SK-N-SH (cell line): ENCODE results near the gene MIPEP. TPM values are rescaled to one million over a fixed set of nuclear protein-coding genes. Genes with fewer than 3 reads are reported as not detected.

Experiments used
- CTCF ChIA-PET: fragments of 300-600, 350-600 bp; formaldehyde crosslinking; extraction: SDS; loops from one replicate; lab custom pipeline; 2021; lab: Yijun Ruan, JAX
- POLR2A ChIA-PET: fragments of 350-600 bp; sonication (Branson Sonifier 250); formaldehyde crosslinking; extraction: SDS; loops from one replicate; lab custom pipeline; 2020; ENCODE audit warnings: antibody characterized with exemption, inconsistent platforms; lab: Yijun Ruan, JAX
- DNase-seq: peaks from one replicate; pipeline ENCODE4 v3.0.0; 2012
- H2AFZ ChIP-seq: fragments of 200-600 bp; sonication (generic); 2 replicates; pipeline ENCODE4 v1.8.1; 2016; ENCODE audit warnings: antibody characterized with exemption, mild to moderate bottlenecking, low read depth
- H3F3A ChIP-seq: fragments of 200-600 bp; sonication (generic); replicated peaks from 2 replicates; pipeline ENCODE3; 2016; ENCODE audit warnings: antibody characterized with exemption, mild to moderate bottlenecking; ENCODE audit not compliant: insufficient read depth
- H3K27ac ChIP-seq, 2 experiments: fragments of 200-500 bp in 1 of 2; fragments of 200-600 bp in 1 of 2; sonication (Bioruptor generic) in 1 of 2; sonication (generic), shearing (Covaris generic) in 1 of 2; 2 replicates each; pipeline versions ENCODE4 v1.5.1 to v1.6.1; 2014 to 2016; ENCODE audit warnings: low read depth in 2 of 2, inconsistent platforms in 1 of 2, low read length in 1 of 2, mild to moderate bottlenecking in 1 of 2, mixed read lengths in 1 of 2
- H3K27me3 ChIP-seq: fragments of 200-600 bp; sonication (generic), shearing (Covaris generic); 2 replicates; pipeline ENCODE4 v1.6.1; 2016; ENCODE audit warnings: mixed run types; ENCODE audit not compliant: insufficient read depth
- H3K36me3 ChIP-seq, 2 experiments: fragments of 200-500 bp in 1 of 2; fragments of 200-600 bp in 1 of 2; sonication (Bioruptor generic) in 1 of 2; sonication (generic) in 1 of 2; replicated peaks in 1 of 2; 2 replicates each; pipeline versions ENCODE3 to v1.5.1; 2014 to 2016; ENCODE audit warnings: low read length in 1 of 2, mild to moderate bottlenecking in 1 of 2; ENCODE audit not compliant: insufficient read depth in 2 of 2, control insufficient read depth in 1 of 2
- H3K4me1 ChIP-seq, 2 experiments: fragments of 200-500 bp in 1 of 2; fragments of 200-600 bp in 1 of 2; sonication (Bioruptor generic) in 1 of 2; sonication (generic), shearing (Covaris generic) in 1 of 2; 2 replicates each; pipeline versions ENCODE4 v1.5.1 to v1.6.1; 2014 to 2016; ENCODE audit warnings: low read depth in 1 of 2, low read length in 1 of 2, mixed run types in 1 of 2; ENCODE audit not compliant: insufficient read depth in 2 of 2, control insufficient read depth in 1 of 2
- H3K4me2 ChIP-seq: fragments of 200-600 bp; sonication (generic), shearing (Covaris generic); 2 replicates; pipeline ENCODE4 v1.6.1; 2017; ENCODE audit warnings: mixed run types
- H3K4me3 ChIP-seq, 2 experiments: fragments of 200-500 bp in 1 of 2; fragments of 200-600 bp in 1 of 2; sonication (Bioruptor generic) in 1 of 2; sonication (generic), shearing (Covaris generic) in 1 of 2; 2 replicates each; pipeline versions ENCODE4 v1.5.1 to v1.8.1; 2014 to 2016; ENCODE audit warnings: low read depth in 2 of 2, inconsistent platforms in 1 of 2, low read length in 1 of 2, mild to moderate bottlenecking in 1 of 2, mixed read lengths in 1 of 2, moderate library complexity in 1 of 2
- H3K79me2 ChIP-seq: fragments of 200-600 bp; sonication (generic); 2 replicates; pipeline ENCODE4 v1.8.1; 2017; ENCODE audit warnings: mild to moderate bottlenecking; ENCODE audit not compliant: insufficient read depth
- H3K9ac ChIP-seq: fragments of 200-600 bp; sonication (generic); 2 replicates; pipeline ENCODE4 v1.6.1; 2017; ENCODE audit warnings: mixed run types
- H3K9me2 ChIP-seq: fragments of 200-600 bp; sonication (generic); 2 replicates; pipeline ENCODE4 v1.6.1; 2017; ENCODE audit warnings: mixed run types
- H3K9me3 ChIP-seq: fragments of 200-600 bp; sonication (generic); 2 replicates; pipeline ENCODE4 v1.6.1; 2017; ENCODE audit warnings: mixed run types, mild to moderate bottlenecking, moderate library complexity
- H4K20me1 ChIP-seq: fragments of 200-600 bp; sonication (generic); 2 replicates; pipeline ENCODE4 v1.6.1; 2017; ENCODE audit warnings: mild to moderate bottlenecking, mixed run types; ENCODE audit not compliant: insufficient read depth
- CHD2 ChIP-seq: fragments of 150-350 bp; IDR thresholded peaks from 2 replicates; pipeline ENCODE4 v1.6.1; 2018; ENCODE audit warnings: low read length; ENCODE audit not compliant: partially characterized antibody
- ELF1 ChIP-seq: IDR thresholded peaks from 2 replicates; pipeline ENCODE4 v1.4.0; 2012
- EP300 ChIP-seq, 2 experiments: IDR thresholded peaks; 2 replicates each; pipeline versions ENCODE4 v1.4.0 to v1.6.1; 2012; ENCODE audit warnings: borderline replicate concordance in 1 of 2, low read depth in 1 of 2, low read length in 1 of 2
- EZH2phosphoT487 ChIP-seq: fragments of 200-600 bp; sonication (generic); IDR thresholded peaks from 2 replicates; pipeline ENCODE4 v1.6.1; 2017; ENCODE audit warnings: low read depth, mixed run types, mild to moderate bottlenecking, antibody characterized with exemption, moderate library complexity, borderline replicate concordance
- FOSL2 ChIP-seq: IDR thresholded peaks from 2 replicates; pipeline ENCODE4 v1.4.0; 2012; ENCODE audit warnings: low read depth, mild to moderate bottlenecking, moderate library complexity, borderline replicate concordance
- FOXJ3 ChIP-seq: sonication (generic); formaldehyde crosslinking; IDR thresholded peaks from 2 replicates; pipeline ENCODE4 v1.5.1; 2020; ENCODE audit warnings: mild to moderate bottlenecking, missing genetic modification reagents
- FOXM1 ChIP-seq: IDR thresholded peaks from 2 replicates; pipeline ENCODE4 v1.4.0; 2012; ENCODE audit warnings: low read depth, mild to moderate bottlenecking
- GABPA ChIP-seq: IDR thresholded peaks from 2 replicates; pipeline ENCODE4 v1.4.0; 2012; ENCODE audit warnings: low read depth, mild to moderate bottlenecking
- JUND ChIP-seq: IDR thresholded peaks from 2 replicates; pipeline ENCODE4 v1.4.0; 2012
- RAD21 ChIP-seq: IDR thresholded peaks from 2 replicates; pipeline ENCODE4 v1.6.1; 2012; ENCODE audit warnings: mild to moderate bottlenecking, low read length
- RCOR1 ChIP-seq: fragments of 150-350 bp; IDR thresholded peaks from 2 replicates; pipeline ENCODE4 v1.6.1; 2017; ENCODE audit warnings: antibody characterized with exemption, low read length
- RFX5 ChIP-seq: IDR thresholded peaks from 2 replicates; pipeline ENCODE4 v1.6.1; 2012; ENCODE audit warnings: mild to moderate bottlenecking, improper control_type of control experiment, low read length
- WGBS: methylation state at CpG from one replicate; pipeline ENCODE4 v1.1.6; 2017; ENCODE audit warnings: low lambda C conversion rate; 5-methylcytosine and 5-hydroxymethylcytosine counted together
- polyA plus RNA-seq, 3 experiments: library from polyadenylated mRNA; depleted of rRNA; stranded (reverse); fragments of >200 nt; gene quantifications; 2 replicates each; pipeline ENCODE4 v1.2.3, GENCODE V29; 2012
- TF ChIP-seq, protein P1 (sequence below): fragments of 150-350 bp; IDR thresholded peaks from 2 replicates; pipeline ENCODE4 v1.6.1; 2016; ENCODE audit warnings: mild to moderate bottlenecking, low read depth, low read length
- TF ChIP-seq, protein P2 (sequence below): IDR thresholded peaks from 2 replicates; pipeline ENCODE4 v1.4.0; 2012; ENCODE audit warnings: low read depth, borderline replicate concordance

Gene MIPEP
- polyA plus RNA-seq, 1 of the 3 experiments (the other 2 are of a cell fraction): 12.7 TPM

- ChIA-PET CTCF (interaction anchor here (1.1 to 1.6 kb wide), 4 partner anchors 8 to 391 kb away, joined by 3 to 5 read pairs (median 4); no protein-coding TSS in a partner anchor), POLR2A (interaction anchor here (0.6 to 1.0 kb wide), 2 partner anchors 10 to 18 kb away, joined by 3 read pairs; no protein-coding TSS in a partner anchor)
- H3K79me2 ChIP-seq: no peaks in the 10 kb centered on the region
- no peak overlapping the region for H3K4me2 ChIP-seq
- H3F3A ChIP-seq: peaks cover under 1% of the 10 kb centered on the region
- H3K9me2 ChIP-seq: no peaks in the 10 kb centered on the region
- TF ChIP-seq, protein P1, sequence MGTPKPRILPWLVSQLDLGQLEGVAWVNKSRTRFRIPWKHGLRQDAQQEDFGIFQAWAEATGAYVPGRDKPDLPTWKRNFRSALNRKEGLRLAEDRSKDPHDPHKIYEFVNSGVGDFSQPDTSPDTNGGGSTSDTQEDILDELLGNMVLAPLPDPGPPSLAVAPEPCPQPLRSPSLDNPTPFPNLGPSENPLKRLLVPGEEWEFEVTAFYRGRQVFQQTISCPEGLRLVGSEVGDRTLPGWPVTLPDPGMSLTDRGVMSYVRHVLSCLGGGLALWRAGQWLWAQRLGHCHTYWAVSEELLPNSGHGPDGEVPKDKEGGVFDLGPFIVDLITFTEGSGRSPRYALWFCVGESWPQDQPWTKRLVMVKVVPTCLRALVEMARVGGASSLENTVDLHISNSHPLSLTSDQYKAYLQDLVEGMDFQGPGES: no peak
- no peak overlapping the region for H2AFZ ChIP-seq
- peaks cover 0 to 5% of the 10 kb centered on the region in 2 experiments; a peak in 1 of 4 replicates for H3K4me1 ChIP-seq
- no peaks in the 10 kb centered on the region for H3K27me3 ChIP-seq
- H3K27ac ChIP-seq: no peak overlapping the region
- H4K20me1 ChIP-seq: no peaks in the 10 kb centered on the region
- no peak for DNase-seq
- peaks cover 2 to 19% of the 10 kb centered on the region in 2 experiments for H3K36me3 ChIP-seq
- H3K9me3 ChIP-seq: no peaks in the 10 kb centered on the region
- WGBS: 77% methylated on average over 5 of the region's 5 CpGs
- H3K9ac ChIP-seq: no peak overlapping the region
- H3K4me3 ChIP-seq: no peak overlapping the region
Measured at GRCh38 chr13:23858546-23858945, 30.7 kb downstream of the MIPEP start.

- Histone ChIP-seq H4K20me1 (no peaks in the 10 kb centered on the region), H3K9me2 (no peaks in the 10 kb centered on the region), H3K9ac (no peak overlapping the region)
- no peak for TF ChIP-seq RAD21
- TF ChIP-seq FOSL2: no peak
- TF ChIP-seq ELF1: no peak
- no peak for TF ChIP-seq GABPA
- TF ChIP-seq FOXJ3 (CRISPR knock-in tag): no peak
- TF ChIP-seq RFX5: no peak
- no peak for TF ChIP-seq CHD2
- TF ChIP-seq EP300 (IDR thresholded peaks at IDR 0.05; ENCODE audit: borderline replicate concordance in 1 of 2, low read depth in 1 of 2, low read length in 1 of 2): no peak
- no peak for TF ChIP-seq FOXM1
- TF ChIP-seq EZH2phosphoT487: no peak
- no peak for TF ChIP-seq JUND
- TF ChIP-seq RCOR1: no peak
- TF ChIP-seq, protein P2, sequence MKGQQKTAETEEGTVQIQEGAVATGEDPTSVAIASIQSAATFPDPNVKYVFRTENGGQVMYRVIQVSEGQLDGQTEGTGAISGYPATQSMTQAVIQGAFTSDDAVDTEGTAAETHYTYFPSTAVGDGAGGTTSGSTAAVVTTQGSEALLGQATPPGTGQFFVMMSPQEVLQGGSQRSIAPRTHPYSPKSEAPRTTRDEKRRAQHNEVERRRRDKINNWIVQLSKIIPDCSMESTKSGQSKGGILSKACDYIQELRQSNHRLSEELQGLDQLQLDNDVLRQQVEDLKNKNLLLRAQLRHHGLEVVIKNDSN: no peak
- TF ChIP-seq, all 33 proteins: peak for 0
- Histone ChIP-seq H3K79me2 (no peaks in the 10 kb centered on the region), H3K9me3 (no peaks in the 10 kb centered on the region), H3K36me3 (peaks cover 0 to 28% of the 10 kb centered on the region in 2 experiments), H3F3A (no peaks in the 10 kb centered on the region), H3K27ac (no peak overlapping the region), H3K4me1 (peaks cover 0 to 5% of the 10 kb centered on the region in 2 experiments; a peak in 2 of 4 replicates), H3K27me3 (no peaks in the 10 kb centered on the region), H3K4me2 (no peak overlapping the region), H3K4me3 (no peak overlapping the region), H2AFZ (no peak overlapping the region)
- WGBS: 85% methylated on average over 5 of the region's 5 CpGs
- DNase-seq: no peak
- ChIA-PET POLR2A (no interaction called here), CTCF (interaction anchor here (1.0 to 1.5 kb wide), 2 partner anchors 28 to 389 kb away, joined by 3 read pairs; no protein-coding TSS in a partner anchor)
Measured at GRCh38 chr13:23856008-23856750, 33.0 kb downstream of the MIPEP start.
